H1 (cell line): ENCODE measurements around the gene HK1. TPM values are rescaled to one million over a fixed set of nuclear protein-coding genes. Genes with fewer than 3 reads are reported as not detected.

Experiments
- CBX8 ChIP-seq: fragments of 300-800, 300-1000 bp; sonication (generic); IDR thresholded peaks from 2 replicates; pipeline ENCODE4 v1.7.1; 2016; ENCODE audit warnings: low read depth, low read length, borderline replicate concordance
- CHD2 ChIP-seq: IDR thresholded peaks from 2 replicates; pipeline ENCODE4 v1.6.1; 2012; ENCODE audit warnings: low read length, improper control_type of control experiment
- CREB1 ChIP-seq: IDR thresholded peaks from 2 replicates; pipeline ENCODE4 v1.6.1; 2012; ENCODE audit warnings: inconsistent platforms
- EGR1 ChIP-seq: IDR thresholded peaks from 2 replicates; pipeline ENCODE4 v1.6.1; 2011; ENCODE audit warnings: low read depth, low read length, borderline replicate concordance
- FOSL1 ChIP-seq: IDR thresholded peaks from 2 replicates; pipeline ENCODE4 v1.6.1; 2011; ENCODE audit warnings: mild to moderate bottlenecking, low read depth, low read length, moderate library complexity; ENCODE audit not compliant: insufficient read depth
- JUN ChIP-seq: IDR thresholded peaks from 2 replicates; pipeline ENCODE4 v1.6.1; 2011; ENCODE audit warnings: low read depth, mild to moderate bottlenecking, improper control_type of control experiment, low read length
- RAD21 ChIP-seq, 2 experiments: IDR thresholded peaks in 1 of 2; conservative IDR thresholded peaks in 1 of 2; 2 replicates each; pipeline ENCODE4 v1.6.1; 2011; ENCODE audit warnings: low read depth in 2 of 2, low read length in 2 of 2, improper control_type of control experiment in 1 of 2, inconsistent platforms in 1 of 2, mild to moderate bottlenecking in 1 of 2, moderate library complexity in 1 of 2
- SIX5 ChIP-seq: IDR thresholded peaks from 2 replicates; pipeline ENCODE4 v1.6.1; 2011; ENCODE audit warnings: mild to moderate bottlenecking, low read depth, low read length
- TBP ChIP-seq: IDR thresholded peaks from 2 replicates; pipeline ENCODE4 v1.6.1; 2011; ENCODE audit warnings: low read depth, low read length, improper control_type of control experiment
- TEAD4 ChIP-seq: IDR thresholded peaks from 2 replicates; pipeline ENCODE4 v1.6.1; 2012; ENCODE audit warnings: low read depth, low read length, inconsistent platforms, mixed read lengths
- polyA plus RNA-seq, 7 experiments: library from polyadenylated mRNA; depleted of rRNA in 3 of 7; stranded (reverse) in 5 of 7; unstranded in 2 of 7; fragments of >200 nt in 5 of 7; fragments of 200-250 nt in 2 of 7; gene quantifications; 1 replicate in 5 of 7; 2 replicates in 1 of 7; 4 replicates in 1 of 7; pipeline versions ENCODE4 v1.2.1 to v1.2.3, GENCODE V29; 2011 to 2013; ENCODE audit warnings: missing spikeins in 2 of 7, mixed read lengths in 2 of 7
- total RNA-seq: library from RNA; stranded (reverse); fragmentation: NEBNext Ultra II Directional; extraction: Animal tissue kit (Norgen Biotek cat#: 25700); gene quantifications from 2 replicates; pipeline ENCODE4 v1.2.1, GENCODE V29; 2021
- TF ChIP-seq, protein P1 (sequence below): IDR thresholded peaks from 2 replicates; pipeline ENCODE4 v1.6.1; 2011; ENCODE audit warnings: low read length, improper control_type of control experiment
- TF ChIP-seq, protein P2 (sequence below): IDR thresholded peaks from 2 replicates; pipeline ENCODE4 v1.6.1; 2012; ENCODE audit warnings: inconsistent platforms

Gene HK1
- total and polyA plus RNA-seq, 2 of the 8 experiments (the other 6 are each of a cell fraction or from before 2014, with no cell fraction given) = 55.8 to 247 TPM

DNA sequence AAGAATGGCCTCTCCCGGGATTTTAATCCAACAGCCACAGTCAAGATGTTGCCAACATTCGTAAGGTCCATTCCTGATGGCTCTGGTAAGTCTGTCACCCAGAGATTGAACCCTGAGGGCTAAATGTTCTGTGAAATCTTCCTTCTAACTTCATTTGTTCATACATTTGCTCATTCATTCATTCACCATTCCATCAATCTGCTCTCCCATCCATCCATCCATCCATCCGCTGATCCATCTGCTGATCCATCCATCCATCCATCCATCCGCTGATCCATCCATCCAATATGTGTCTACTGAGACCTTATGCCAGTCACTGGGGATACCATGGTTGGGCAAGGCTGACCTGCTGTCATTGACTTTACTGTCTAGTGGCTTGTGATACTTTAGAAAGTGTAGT is 65.6 kb downstream of the HK1 start (continued):
- TF ChIP-seq, protein P1, sequence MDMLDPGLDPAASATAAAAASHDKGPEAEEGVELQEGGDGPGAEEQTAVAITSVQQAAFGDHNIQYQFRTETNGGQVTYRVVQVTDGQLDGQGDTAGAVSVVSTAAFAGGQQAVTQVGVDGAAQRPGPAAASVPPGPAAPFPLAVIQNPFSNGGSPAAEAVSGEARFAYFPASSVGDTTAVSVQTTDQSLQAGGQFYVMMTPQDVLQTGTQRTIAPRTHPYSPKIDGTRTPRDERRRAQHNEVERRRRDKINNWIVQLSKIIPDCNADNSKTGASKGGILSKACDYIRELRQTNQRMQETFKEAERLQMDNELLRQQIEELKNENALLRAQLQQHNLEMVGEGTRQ = no peak
- TF ChIP-seq TEAD4 (no peak), CREB1 (no peak), TBP (no peak), SIX5 (no peak), CBX8 (no peak), CHD2 (no peak), FOSL1 (no peak), EGR1 (no peak), JUN (no peak), RAD21 (IDR thresholded peaks at IDR 0.05 in 1 of 2, conservative IDR thresholded peaks at IDR 0.05 in 1 of 2; ENCODE audit: low read depth in 2 of 2, low read length in 2 of 2) (no peak)
- TF ChIP-seq, protein P2, sequence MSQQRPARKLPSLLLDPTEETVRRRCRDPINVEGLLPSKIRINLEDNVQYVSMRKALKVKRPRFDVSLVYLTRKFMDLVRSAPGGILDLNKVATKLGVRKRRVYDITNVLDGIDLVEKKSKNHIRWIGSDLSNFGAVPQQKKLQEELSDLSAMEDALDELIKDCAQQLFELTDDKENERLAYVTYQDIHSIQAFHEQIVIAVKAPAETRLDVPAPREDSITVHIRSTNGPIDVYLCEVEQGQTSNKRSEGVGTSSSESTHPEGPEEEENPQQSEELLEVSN = no peak
